OCI-LY7 (cell line): ENCODE measurements around the gene ALDH1A3. TPM values are rescaled to one million over a fixed set of nuclear protein-coding genes. Genes with fewer than 3 reads are reported as not detected.

Source experiments
- BruUV-seq: library from RNA; stranded (reverse); fragments of 400-500 nt; replicated peaks from 2 replicates; lab custom pipeline; 2021; lab: Mats Ljungman, UMichigan
- CTCF ChIA-PET: fragments of 300-600 bp; sonication (Branson Sonifier 250); formaldehyde crosslinking; loops from one replicate; lab custom pipeline; 2022; ENCODE audit warnings: antibody characterized with exemption; ENCODE audit not compliant: unreplicated experiment; lab: Charles Lee
- POLR2A ChIA-PET: fragments of 300-600 bp; sonication (Branson Sonifier 250); formaldehyde crosslinking; loops from one replicate; lab custom pipeline; 2022; ENCODE audit warnings: antibody characterized with exemption; lab: Charles Lee
- DNase-seq: peaks from one replicate; pipeline ENCODE4 v3.0.0-alpha.2; 2015; ENCODE audit warnings: low spot score
- H2AFZ ChIP-seq: fragments of 200-600 bp; sonication (generic), shearing (Covaris generic); 2 replicates; pipeline ENCODE4 v1.6.1; 2014; ENCODE audit warnings: mild to moderate bottlenecking, antibody characterized with exemption, low read length, moderate library complexity
- H3K27ac ChIP-seq: fragments of 200-600 bp; sonication (generic); 2 replicates; pipeline ENCODE4 v1.5.1; 2014; ENCODE audit warnings: mixed run types, low read depth, mild to moderate bottlenecking, moderate library complexity, low read length, inconsistent platforms; ENCODE audit not compliant: poor library complexity, severe bottlenecking
- H3K36me3 ChIP-seq: fragments of 200-600 bp; sonication (generic); 2 replicates; pipeline ENCODE4 v1.6.1; 2014; ENCODE audit warnings: mild to moderate bottlenecking, antibody characterized with exemption, low read length, moderate library complexity, mixed read lengths; ENCODE audit not compliant: insufficient read depth
- H3K4me1 ChIP-seq: fragments of 200-600 bp; sonication (generic); 2 replicates; pipeline ENCODE4 v1.5.1; 2014; ENCODE audit warnings: mild to moderate bottlenecking, low read length; ENCODE audit not compliant: insufficient read depth, poor library complexity, severe bottlenecking
- H3K4me2 ChIP-seq: fragments of 200-600 bp; sonication (generic); 2 replicates; pipeline ENCODE4 v1.6.1; 2014; ENCODE audit warnings: mild to moderate bottlenecking, low read length
- H3K4me3 ChIP-seq: fragments of 200-600 bp; sonication (generic); 2 replicates; pipeline ENCODE4 v1.5.1; 2014; ENCODE audit warnings: mild to moderate bottlenecking, low read depth, low read length; ENCODE audit not compliant: poor library complexity, severe bottlenecking
- H3K79me2 ChIP-seq: fragments of 200-600 bp; sonication (generic); 2 replicates; pipeline ENCODE4 v1.6.1; 2016; ENCODE audit warnings: low read depth, mild to moderate bottlenecking, low read length, moderate library complexity, mixed read lengths; ENCODE audit not compliant: insufficient read depth
- H3K9me2 ChIP-seq: fragments of 200-600 bp; sonication (generic); 2 replicates; pipeline ENCODE4 v1.6.1; 2016; ENCODE audit warnings: mild to moderate bottlenecking, low read length, mixed read lengths; ENCODE audit not compliant: insufficient read depth
- H3K9me3 ChIP-seq: fragments of 200-600 bp; sonication (generic); 2 replicates; pipeline ENCODE4 v1.6.1; 2014; ENCODE audit warnings: mild to moderate bottlenecking, mixed run types, low read length, mixed read lengths
- H4K20me1 ChIP-seq: fragments of 200-600 bp; sonication (generic); 2 replicates; pipeline ENCODE4 v1.6.1; 2014; ENCODE audit warnings: mild to moderate bottlenecking, antibody characterized with exemption, low read length, moderate library complexity, mixed read lengths; ENCODE audit not compliant: insufficient read depth
- CTCF ChIP-seq: fragments of 200-600 bp; sonication (generic); conservative IDR thresholded peaks from 2 replicates; pipeline ENCODE4 v1.5.1; 2014; ENCODE audit warnings: mild to moderate bottlenecking, antibody characterized with exemption, low read length, moderate library complexity, mixed read lengths
- EZH2phosphoT487 ChIP-seq: fragments of 200-600 bp; sonication (generic); IDR thresholded peaks from 2 replicates; pipeline ENCODE4 v1.6.1; 2018; ENCODE audit warnings: low read depth, borderline replicate concordance, mild to moderate bottlenecking, mixed run types, antibody characterized with exemption, low read length, moderate library complexity, mixed read lengths
- intact Hi-C: fragments of 100-400 bp; cut with micrococcal nuclease; formaldehyde crosslinking; loops from one replicate; pipeline ENCODE4 v1.10.0; 2022; ENCODE audit not compliant: unreplicated experiment
- total RNA-seq, 2 experiments: library from RNA; depleted of rRNA in 1 of 2; stranded (reverse); fragments of >200 nt in 1 of 2; shearing (Covaris generic) in 1 of 2; gene quantifications; 2 replicates each; pipeline ENCODE4 v1.2.3, GENCODE V29; 2014 to 2022

The ALDH1A3 gene
- total RNA-seq, 2 experiments from 2014 or later, result not detected

GRCh38 chr15:100861511-100861991, 18.1 kb upstream of the ALDH1A3 start:
- Histone ChIP-seq H2AFZ (no peak overlapping the region), H3K4me1 (no peaks in the 10 kb centered on the region), H3K36me3 (no peaks in the 10 kb centered on the region), H3K9me2 (no peaks in the 10 kb centered on the region), H3K27ac (no peak overlapping the region), H3K79me2 (no peaks in the 10 kb centered on the region), H3K4me2 (no peak overlapping the region), H3K9me3 (no peaks in the 10 kb centered on the region), H3K4me3 (no peak overlapping the region), H4K20me1 (no peaks in the 10 kb centered on the region)
- ChIA-PET CTCF (no interaction called here), POLR2A (no interaction called here)
- BruUV-seq, result no TSS peak
- intact Hi-C loops, result no loop called here
- no peak for DNase-seq
- TF ChIP-seq EZH2phosphoT487 (no peak), CTCF (no peak)

GRCh38 chr15:100862162-100862561, 17.5 kb upstream of the ALDH1A3 start:
- DNase-seq, result no peak
- H3K4me2 ChIP-seq, result no peak overlapping the region
- no peaks in the 10 kb centered on the region for H3K79me2 ChIP-seq
- ChIA-PET POLR2A (interaction anchor here (0.5 kb wide), 1 partner anchor 174 kb away, joined by 4 read pairs; no protein-coding TSS in a partner anchor), CTCF (no interaction called here)
- TF ChIP-seq EZH2phosphoT487 (no peak), CTCF (no peak)
- BruUV-seq, result no TSS peak
- no peak overlapping the region for H2AFZ ChIP-seq
- H3K9me3 ChIP-seq, result no peaks in the 10 kb centered on the region
- H4K20me1 ChIP-seq, result no peaks in the 10 kb centered on the region
- no peak overlapping the region for H3K27ac ChIP-seq
- H3K36me3 ChIP-seq, result no peaks in the 10 kb centered on the region
- intact Hi-C loops, result no loop called here
- H3K4me1 ChIP-seq, result no peaks in the 10 kb centered on the region
- H3K4me3 ChIP-seq, result no peak overlapping the region
- no peaks in the 10 kb centered on the region for H3K9me2 ChIP-seq

GRCh38 chr15:100863075-100863795, 16.4 kb upstream of the ALDH1A3 start:
- Histone ChIP-seq H3K4me1 (no peaks in the 10 kb centered on the region), H3K9me2 (no peaks in the 10 kb centered on the region), H3K27ac (no peak overlapping the region), H3K4me2 (no peak overlapping the region), H3K79me2 (no peaks in the 10 kb centered on the region), H3K9me3 (no peaks in the 10 kb centered on the region), H3K4me3 (no peak overlapping the region), H4K20me1 (no peaks in the 10 kb centered on the region), H3K36me3 (no peaks in the 10 kb centered on the region), H2AFZ (no peak overlapping the region)
- ChIA-PET POLR2A (interaction anchor here (0.8 kb wide), 1 partner anchor 10 kb away, joined by 4 read pairs; no protein-coding TSS in a partner anchor), CTCF (no interaction called here)
- no peak for TF ChIP-seq CTCF
- no peak for TF ChIP-seq EZH2phosphoT487
- BruUV-seq, result no TSS peak
- intact Hi-C loops, result no loop called here
- DNase-seq, result no peak
